Stimulated activated naive CD4-positive, alpha-beta T cell (primary cell): Measurements from ENCODE around the gene GABPB1.
A peak's percentile ranks its signal among the peaks of the same experiment; 100 is the strongest.
"Not testable (repeated sequence)": the region's sequence is repeated elsewhere in the genome, so short reads cannot be mapped to it uniquely, and the experiment has no call there.

Experiments used
- DNase-seq, 6 experiments: peaks; one replicate each; lab custom pipeline; 2025; lab: John Stamatoyannopoulos, UW

Gene GABPB1

GRCh38 chr15:50354838-50355618, at the start of gene GABPB1:
GABPB1 (minus strand) TSS chr15:50355198; CDS start chr15:50309798, 45,400 bp downstream.
- peak; percentile 80 to 98 (median 87) for DNase-seq

DNA sequence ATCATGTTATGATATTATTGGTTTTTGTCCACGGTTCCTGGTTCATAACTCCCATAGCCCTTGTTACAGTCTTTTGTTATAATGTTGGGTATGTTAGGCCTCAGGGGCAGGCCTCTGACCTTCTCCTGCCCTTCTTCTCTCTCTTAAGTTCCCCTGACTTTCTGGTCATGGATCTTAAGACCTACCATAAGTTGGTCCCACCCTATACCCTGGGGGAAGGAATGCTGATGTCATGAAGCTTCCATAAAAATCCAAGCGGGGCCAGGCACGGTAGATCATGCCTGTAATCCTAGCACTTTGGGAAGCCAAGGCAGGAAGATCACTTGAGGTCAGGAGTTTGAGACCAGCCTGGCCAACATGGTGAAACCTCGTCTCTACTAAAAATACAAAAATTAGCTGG, 36.6 kb upstream of the GABPB1 start:
- not testable (repeated sequence) for DNase-seq

- no peak for DNase-seq
Measured at GRCh38 chr15:50390554-50391264, 35.7 kb upstream of the GABPB1 start.

DNA sequence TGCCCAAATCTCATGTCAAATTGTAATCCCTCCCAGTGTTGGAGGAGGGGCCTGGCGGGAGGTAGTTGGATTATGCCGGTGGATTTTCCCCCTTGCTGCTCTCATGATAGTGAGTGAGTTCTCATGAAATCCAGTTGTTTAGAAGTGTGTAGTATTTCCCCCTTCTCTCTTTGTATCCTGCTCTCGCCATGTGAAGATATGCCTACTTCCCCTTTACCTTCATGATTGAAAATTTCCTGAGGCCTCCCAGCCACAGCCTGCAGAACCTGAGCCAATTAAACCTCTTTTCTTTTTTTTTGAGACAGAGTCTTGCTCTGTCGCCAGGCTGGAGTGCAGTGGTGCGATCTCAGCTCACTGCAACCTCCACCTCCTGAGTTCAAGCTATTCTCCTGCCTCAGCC, 27.4 kb upstream of the GABPB1 start:
- not testable (repeated sequence) for DNase-seq

GRCh38 chr15:50381438-50381837, 26.4 kb upstream of the GABPB1 start:
- no peak for DNase-seq

- no peak for DNase-seq
Measured at GRCh38 chr15:50380089-50380488, 25.1 kb upstream of the GABPB1 start.

- DNase-seq = not testable (repeated sequence)
Measured at GRCh38 chr15:50379413-50379812, 24.4 kb upstream of the GABPB1 start.

DNA sequence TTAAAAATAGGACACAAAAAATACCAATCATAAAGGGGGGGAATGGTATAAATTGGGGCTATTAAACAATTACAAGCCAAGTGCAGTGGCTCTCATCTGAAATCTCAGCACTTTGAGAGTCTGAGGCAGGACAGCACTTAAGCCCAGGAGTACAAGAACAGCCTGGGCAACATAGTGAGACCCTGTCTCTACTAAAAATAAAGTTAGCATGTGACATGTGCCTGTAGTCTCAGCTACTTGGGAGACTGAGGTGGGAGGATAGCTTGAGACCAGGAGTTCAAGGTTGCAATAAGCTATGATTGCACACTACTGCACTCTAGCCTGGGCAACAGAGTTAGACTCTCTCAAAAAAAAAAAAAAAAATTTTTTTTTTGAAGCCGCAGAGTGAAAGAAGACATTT, 23.8 kb upstream of the GABPB1 start:
- no peak for DNase-seq

DNA sequence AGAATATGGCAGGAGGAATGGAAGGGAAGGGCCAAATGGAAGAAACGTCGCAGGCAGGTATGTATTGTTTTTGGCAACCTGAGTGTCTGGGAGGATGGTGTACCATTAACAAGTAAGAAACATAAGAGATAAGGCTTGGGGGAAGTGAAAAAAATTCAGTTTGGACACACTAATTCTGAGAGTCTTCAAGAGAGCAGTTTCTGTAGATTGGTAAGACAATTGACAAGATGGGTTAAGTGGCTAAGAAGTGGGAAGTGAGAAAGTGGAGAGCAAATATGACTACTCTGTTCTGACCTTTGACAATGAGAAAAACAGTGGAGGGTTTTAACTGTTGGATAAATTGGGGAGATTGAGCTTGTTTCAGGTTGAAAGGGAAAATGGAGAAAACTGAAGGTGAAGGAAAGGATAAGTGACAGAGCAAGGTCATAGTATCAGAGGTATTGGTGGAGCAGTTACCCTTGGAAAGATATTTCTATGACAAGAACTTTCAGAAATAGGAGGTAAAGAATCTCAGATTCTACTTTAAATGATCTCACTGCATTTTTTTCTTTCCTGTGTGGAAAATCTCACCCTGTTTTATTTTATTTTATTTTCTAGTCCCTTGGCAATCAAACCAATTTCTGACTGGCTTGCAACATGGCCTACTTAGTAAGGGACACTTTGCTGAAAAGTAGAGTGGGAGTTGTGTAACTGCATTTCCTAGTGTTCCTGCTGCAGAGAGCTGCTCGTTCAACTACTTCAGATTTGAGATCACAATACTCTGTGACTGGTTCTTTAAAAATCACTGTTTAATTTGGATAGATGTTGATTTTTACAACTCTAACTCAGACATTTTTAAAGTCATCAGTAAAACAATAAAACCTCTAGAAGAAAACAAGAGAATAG, 23.1 kb upstream of the GABPB1 start:
- DNase-seq = no peak

- DNase-seq = not testable (repeated sequence)
Measured at GRCh38 chr15:50369564-50369963, 14.6 kb upstream of the GABPB1 start.

DNA sequence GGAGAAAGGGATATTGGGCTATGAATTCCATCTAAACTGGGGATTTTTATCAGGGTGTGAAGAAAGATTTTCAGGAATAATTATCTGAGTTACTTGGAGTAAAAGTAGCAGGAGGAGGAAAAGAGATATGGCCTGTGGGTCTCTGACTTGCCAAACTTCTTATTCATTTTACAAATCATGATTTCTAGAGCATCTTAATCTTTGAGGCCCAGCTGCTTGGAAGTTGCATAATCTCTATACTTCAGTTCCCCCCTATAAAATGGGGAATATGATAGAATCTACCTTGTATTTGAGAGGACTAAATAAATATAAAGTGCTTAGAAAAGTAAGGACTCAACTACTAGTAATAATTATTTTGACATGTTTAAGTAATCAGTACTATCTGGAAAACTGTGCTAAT, 11.0 kb upstream of the GABPB1 start:
- no peak for DNase-seq

DNA sequence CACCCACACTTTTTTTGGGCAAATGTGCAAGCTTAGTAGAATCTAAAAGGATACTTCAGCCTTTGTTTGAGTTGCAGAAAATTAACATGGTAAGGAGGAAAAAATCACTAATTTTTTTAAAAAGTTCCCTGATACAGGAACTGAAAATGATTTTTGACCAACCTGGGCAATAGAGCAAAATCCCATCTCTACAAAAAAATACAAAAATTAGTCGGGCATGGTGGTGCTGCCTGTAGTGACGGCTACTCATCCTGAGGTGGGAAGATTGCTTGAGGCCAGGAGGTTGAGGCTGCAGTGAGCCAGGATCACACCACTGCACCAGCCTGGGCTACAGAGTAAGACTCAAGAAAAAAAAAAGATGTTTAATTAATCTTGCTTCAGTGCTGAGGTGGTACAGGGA, 10.6 kb upstream of the GABPB1 start:
- no peak for DNase-seq

DNA sequence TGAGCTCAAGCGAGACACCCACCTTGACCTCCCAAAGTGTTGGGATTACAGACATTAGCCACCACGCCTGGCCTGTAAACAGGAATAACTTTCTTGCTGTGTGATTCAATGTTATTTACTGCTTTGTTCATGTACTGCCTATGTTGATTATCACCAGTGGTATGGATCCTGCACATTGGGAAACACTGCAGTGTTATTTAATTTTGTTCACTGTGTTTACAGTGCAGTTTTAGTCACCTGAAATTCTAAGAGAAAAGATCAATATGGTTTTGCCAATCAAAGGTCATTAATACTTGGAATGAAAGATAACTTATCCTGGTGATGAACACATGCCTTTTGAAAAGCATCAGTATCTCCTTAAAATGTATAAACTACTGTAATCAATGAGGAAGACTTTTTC, 8.6 kb upstream of the GABPB1 start:
- DNase-seq = no peak

- no peak for DNase-seq
Measured at GRCh38 chr15:50361756-50362155, 6.8 kb upstream of the GABPB1 start.

DNA sequence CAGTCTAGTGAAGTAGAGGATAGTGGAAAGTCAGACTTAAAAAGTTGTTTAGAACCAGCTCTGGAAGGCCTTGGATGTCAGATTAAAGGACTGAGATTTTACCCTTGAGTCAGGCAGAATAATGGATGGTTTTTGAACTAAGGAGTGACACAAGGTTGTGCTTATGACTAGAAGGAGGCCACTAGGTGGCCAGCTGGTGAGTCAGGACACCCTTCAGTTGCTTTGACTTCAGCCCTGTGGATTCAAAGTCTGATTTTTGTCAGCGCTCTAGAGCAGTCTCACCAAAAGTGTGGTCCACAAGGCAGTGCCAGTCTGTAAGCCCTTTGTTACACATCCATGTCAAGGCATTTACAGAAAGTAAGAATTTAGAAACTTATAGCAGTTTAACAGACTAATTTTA, 3.8 kb upstream of the GABPB1 start:
- DNase-seq = peak in 2 of 6 experiments; percentile 2 to 8

DNA sequence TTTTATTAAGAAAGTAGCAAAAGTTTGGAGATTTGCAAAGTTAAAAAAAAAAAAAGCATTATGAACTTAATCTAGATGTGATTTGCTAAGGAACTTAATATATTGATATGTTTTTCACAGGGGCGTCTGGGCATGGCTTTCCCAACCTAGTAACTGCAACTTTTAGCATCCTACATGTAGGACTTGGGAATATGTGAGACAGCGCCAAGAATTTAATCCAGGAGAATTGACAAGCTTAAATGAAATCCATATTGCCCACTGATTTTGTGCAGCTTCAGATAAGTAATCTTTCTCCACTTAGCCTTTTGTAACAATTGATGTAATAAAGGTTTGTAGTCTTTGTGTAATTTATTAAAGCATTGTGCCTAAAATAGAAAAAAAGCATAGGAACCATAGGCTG, 982 bp upstream of the GABPB1 start:
- no peak for DNase-seq

DNA sequence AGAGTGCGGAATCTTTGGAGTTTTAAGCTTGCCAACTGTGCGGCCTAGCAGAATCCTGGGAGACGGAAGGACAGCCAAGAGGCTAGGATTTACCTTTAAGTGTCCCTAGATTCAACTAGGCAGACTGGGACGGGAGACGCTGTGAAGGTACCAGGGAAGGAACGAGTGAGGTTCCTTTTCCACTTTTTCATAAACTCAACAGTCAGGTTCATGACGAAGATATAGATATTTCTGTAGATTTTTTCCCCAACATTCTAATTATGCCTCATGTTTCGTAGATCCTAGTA, 564 bp upstream of the GABPB1 start:
- DNase-seq = no peak

GRCh38 chr15:50353975-50354837, 792 bp downstream of the GABPB1 start:
- peak; percentile 37 to 84 (median 61) for DNase-seq

- peak in 4 of 6 experiments; percentile 3 to 85 (median 84) for DNase-seq
Measured at GRCh38 chr15:50353251-50353974, 1.6 kb downstream of the GABPB1 start.

- no peak for DNase-seq
Measured at GRCh38 chr15:50350621-50351020, 4.4 kb downstream of the GABPB1 start.

- no peak for DNase-seq
Measured at GRCh38 chr15:50345298-50345697, 9.7 kb downstream of the GABPB1 start.
